ENCODE results near the gene TMEM80.

The TMEM80 gene

DNA sequence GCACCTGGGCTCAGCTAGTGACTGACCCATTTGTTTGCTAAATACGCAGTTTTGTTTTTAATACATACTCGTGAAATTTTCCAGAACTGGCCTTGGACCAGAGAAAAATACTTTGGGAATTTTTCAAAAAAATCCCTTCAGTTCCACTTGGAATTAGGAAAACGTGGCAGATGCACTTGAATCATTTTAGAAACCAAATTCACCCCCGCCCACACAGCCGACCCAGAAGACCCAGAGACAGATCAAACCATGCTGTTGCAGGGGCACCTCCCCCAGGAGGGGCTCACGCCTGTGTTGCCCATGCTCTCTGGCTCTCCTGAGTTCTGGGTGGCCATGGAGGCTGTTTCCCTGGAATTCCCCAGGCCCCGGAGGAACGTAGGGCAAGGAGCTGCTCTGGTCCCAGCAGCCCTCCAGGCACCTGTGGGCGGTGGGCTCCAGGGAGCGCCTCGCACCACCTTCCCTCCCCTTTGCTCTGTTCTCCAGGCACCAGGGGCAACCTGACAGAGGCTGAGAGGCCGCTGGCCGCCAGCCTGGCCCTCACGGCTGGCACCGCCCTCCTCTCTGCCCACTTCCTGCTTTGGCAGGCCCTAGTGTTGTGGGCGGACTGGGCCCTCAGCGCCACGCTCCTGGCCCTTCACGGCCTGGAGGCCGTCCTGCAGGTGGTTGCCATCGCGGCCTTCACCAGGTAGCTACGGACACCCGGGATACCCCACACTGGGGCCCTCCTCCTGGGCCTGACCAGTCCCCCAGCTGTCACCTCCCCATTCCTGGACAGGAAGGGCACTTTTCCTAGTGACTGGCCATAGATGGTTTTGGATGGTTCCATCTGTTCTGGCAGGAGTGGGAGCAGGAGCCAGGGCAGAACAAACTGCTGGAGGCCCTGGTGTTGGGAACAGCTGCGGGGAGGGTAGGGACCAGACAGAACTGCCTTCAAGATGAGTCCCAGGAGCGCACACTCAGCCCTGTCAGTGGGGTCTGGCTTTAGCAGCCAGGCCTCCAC lies 7.1 kb downstream of the TMEM80 start:
- no peak overlapping the region for H3K4me3 ChIP-seq (ENCODE audit: insufficient read length, low read depth)
- H3K4me1 ChIP-seq (ENCODE audit: insufficient read depth, insufficient read length) = peaks cover 18% of the 10 kb centered on the region
- no peaks in the 10 kb centered on the region for H3K9me3 ChIP-seq (ENCODE audit: insufficient read depth, low read length)
- TF ChIP-seq ZNF274 (IDR thresholded peaks at IDR 0.05; ENCODE audit: low read depth, low read length) (no peak), YY1 (IDR thresholded peaks at IDR 0.05; ENCODE audit: insufficient read depth, insufficient read length) (no peak), SUZ12 (IDR thresholded peaks at IDR 0.05; ENCODE audit: extremely low read depth, insufficient read depth, insufficient read length) (no peak)
- peaks cover 47% of the 10 kb centered on the region for H3K36me3 ChIP-seq (ENCODE audit: insufficient read depth, insufficient read length, low read length)
- H3K9ac ChIP-seq (ENCODE audit: insufficient read length, low read depth) = peak overlapping the region; percentile 27
- DNase-seq (ENCODE audit: low read depth, low spot score) = no peak
- H3K27me3 ChIP-seq (ENCODE audit: insufficient read depth, insufficient read length) = peaks cover 7% of the 10 kb centered on the region

GRCh38 chr11:703506-703905 lies 7.9 kb downstream of the TMEM80 start:
- TF ChIP-seq ZNF274 (IDR thresholded peaks at IDR 0.05; ENCODE audit: low read depth, low read length) = no peak
- peaks cover 24% of the 10 kb centered on the region for H3K4me1 ChIP-seq (ENCODE audit: insufficient read depth, insufficient read length)

DNA sequence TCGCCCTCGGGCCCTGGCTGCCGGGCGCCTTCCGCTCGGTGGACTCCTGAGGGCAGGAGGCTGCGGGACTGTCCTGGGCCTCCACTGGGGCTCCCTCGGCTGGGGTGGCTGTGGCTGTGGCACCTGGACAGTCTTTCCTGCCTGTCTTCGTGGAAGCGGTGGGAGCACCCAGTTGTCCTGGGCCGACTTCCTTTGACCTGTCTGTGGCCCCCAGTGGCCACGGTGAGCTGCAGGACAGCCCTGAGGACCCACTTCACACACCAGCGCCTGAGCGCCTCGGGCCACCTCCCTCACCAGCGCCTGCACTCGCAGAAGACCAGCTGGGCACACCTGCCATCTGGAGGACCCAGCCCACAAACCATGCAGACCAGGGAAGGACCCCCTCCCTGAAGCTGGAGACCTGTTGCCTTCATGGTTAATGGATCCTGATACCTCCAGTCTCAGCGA lies 8.6 kb downstream of the TMEM80 start:
- no peak overlapping the region for H3K9ac ChIP-seq (ENCODE audit: insufficient read length, low read depth)
- TF ChIP-seq SUZ12 (IDR thresholded peaks at IDR 0.05; ENCODE audit: extremely low read depth, insufficient read depth, insufficient read length) (no peak), ZNF274 (IDR thresholded peaks at IDR 0.05; ENCODE audit: low read depth, low read length) (no peak), YY1 (IDR thresholded peaks at IDR 0.05; ENCODE audit: insufficient read depth, insufficient read length) (no peak)
- H3K27me3 ChIP-seq (ENCODE audit: insufficient read depth, insufficient read length) = peaks cover 7% of the 10 kb centered on the region
- H3K4me1 ChIP-seq (ENCODE audit: insufficient read depth, insufficient read length) = peaks cover 29% of the 10 kb centered on the region
- no peaks in the 10 kb centered on the region for H3K9me3 ChIP-seq (ENCODE audit: insufficient read depth, low read length)
- peaks cover 50% of the 10 kb centered on the region for H3K36me3 ChIP-seq (ENCODE audit: insufficient read depth, insufficient read length, low read length)
- no peak for DNase-seq (ENCODE audit: low read depth, low spot score)
- H3K4me3 ChIP-seq (ENCODE audit: insufficient read length, low read depth) = no peak overlapping the region

More at GRCh38 chr11:703506-703905, 7.9 kb downstream of the TMEM80 start:
- H3K4me3 ChIP-seq (ENCODE audit: insufficient read length, low read depth) = no peak overlapping the region
- peaks cover 47% of the 10 kb centered on the region for H3K36me3 ChIP-seq (ENCODE audit: insufficient read depth, insufficient read length, low read length)
- no peak overlapping the region for H3K9ac ChIP-seq (ENCODE audit: insufficient read length, low read depth)
- no peak for DNase-seq (ENCODE audit: low read depth, low spot score)
- H3K9me3 ChIP-seq (ENCODE audit: insufficient read depth, low read length) = no peaks in the 10 kb centered on the region
- H3K27me3 ChIP-seq (ENCODE audit: insufficient read depth, insufficient read length) = peaks cover 7% of the 10 kb centered on the region

GRCh38 chr11:704781-705645 lies 9.4 kb downstream of the TMEM80 start:
- Histone ChIP-seq H3K4me1 (ENCODE audit: insufficient read depth, insufficient read length) (peaks cover 34% of the 10 kb centered on the region), H3K9ac (ENCODE audit: insufficient read length, low read depth) (peak overlapping the region; percentile 76), H3K27me3 (ENCODE audit: insufficient read depth, insufficient read length) (peaks cover 7% of the 10 kb centered on the region), H3K4me3 (ENCODE audit: insufficient read length, low read depth) (no peak overlapping the region), H3K36me3 (ENCODE audit: insufficient read depth, insufficient read length, low read length) (peaks cover 51% of the 10 kb centered on the region), H3K9me3 (ENCODE audit: insufficient read depth, low read length) (no peaks in the 10 kb centered on the region)
- DNase-seq (ENCODE audit: low read depth, low spot score) = no peak
- TF ChIP-seq ZNF274 (IDR thresholded peaks at IDR 0.05; ENCODE audit: low read depth, low read length) = no peak
- TF ChIP-seq YY1 (IDR thresholded peaks at IDR 0.05; ENCODE audit: insufficient read depth, insufficient read length) = no peak
- TF ChIP-seq SUZ12 (IDR thresholded peaks at IDR 0.05; ENCODE audit: extremely low read depth, insufficient read depth, insufficient read length) = no peak

DNA sequence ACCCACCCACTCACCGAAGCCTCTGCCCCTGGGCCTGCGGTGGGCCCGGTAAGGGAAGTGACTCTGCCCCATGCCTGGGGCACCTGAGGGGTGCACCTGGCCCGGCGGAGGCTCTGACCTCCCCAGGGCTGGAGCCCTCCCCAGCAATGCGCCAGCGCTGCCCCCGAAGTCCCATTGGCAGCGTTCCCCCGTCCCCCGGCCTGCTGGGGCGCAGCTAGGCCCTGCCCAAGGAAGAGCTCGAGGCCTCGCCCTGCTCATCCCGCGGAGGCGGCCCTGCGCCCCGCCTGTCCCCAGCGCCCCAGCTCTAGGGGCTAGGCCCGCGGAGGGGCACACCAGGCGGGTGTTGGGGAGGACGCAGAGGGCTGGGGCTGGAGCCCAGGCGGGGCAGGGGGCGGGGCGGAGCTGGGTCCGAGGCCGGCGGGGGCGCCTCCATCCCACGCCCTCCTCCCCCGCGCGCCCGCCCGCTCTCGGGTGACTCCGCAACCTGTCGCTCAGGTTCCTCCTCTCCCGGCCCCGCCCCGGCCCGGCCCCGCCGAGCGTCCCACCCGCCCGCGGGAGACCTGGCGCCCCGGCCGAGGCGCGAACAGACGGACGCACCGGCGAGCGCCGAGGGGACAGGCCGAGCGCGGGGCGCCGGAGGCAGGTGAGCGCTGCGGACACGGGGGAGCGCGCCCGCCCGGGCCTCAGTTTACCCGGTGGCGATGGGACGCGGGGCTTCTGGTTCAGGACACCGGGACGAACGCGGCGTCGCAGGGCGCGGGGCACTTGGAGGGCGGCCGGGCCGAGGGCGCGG lies 10.2 kb downstream of the TMEM80 start, which contains the start of gene EPS8L2:
EPS8L2 (plus strand) TSS at position 586 of the 793 bp plus-strand sequence. CDS start 3,177 bp downstream, outside the sequence.
- peak within 1 kb of the TSS; percentile 53 for H3K4me3 ChIP-seq (ENCODE audit: insufficient read length, low read depth)
- H3K36me3 ChIP-seq (ENCODE audit: insufficient read depth, insufficient read length, low read length) = peaks cover 48% of the 10 kb centered on the region
- peaks cover 7% of the 10 kb centered on the region for H3K27me3 ChIP-seq (ENCODE audit: insufficient read depth, insufficient read length)
- H3K9ac ChIP-seq (ENCODE audit: insufficient read length, low read depth) = peak within 1 kb of the TSS; percentile 90
- DNase-seq (ENCODE audit: low read depth, low spot score) = no peak
- H3K4me1 ChIP-seq (ENCODE audit: insufficient read depth, insufficient read length) = peaks cover 42% of the 10 kb centered on the region
- no peaks in the 10 kb centered on the region for H3K9me3 ChIP-seq (ENCODE audit: insufficient read depth, low read length)
- TF ChIP-seq SUZ12 (IDR thresholded peaks at IDR 0.05; ENCODE audit: extremely low read depth, insufficient read depth, insufficient read length) = no peak
- no peak for TF ChIP-seq ZNF274 (IDR thresholded peaks at IDR 0.05; ENCODE audit: low read depth, low read length)
- no peak for TF ChIP-seq YY1 (IDR thresholded peaks at IDR 0.05; ENCODE audit: insufficient read depth, insufficient read length)

DNA sequence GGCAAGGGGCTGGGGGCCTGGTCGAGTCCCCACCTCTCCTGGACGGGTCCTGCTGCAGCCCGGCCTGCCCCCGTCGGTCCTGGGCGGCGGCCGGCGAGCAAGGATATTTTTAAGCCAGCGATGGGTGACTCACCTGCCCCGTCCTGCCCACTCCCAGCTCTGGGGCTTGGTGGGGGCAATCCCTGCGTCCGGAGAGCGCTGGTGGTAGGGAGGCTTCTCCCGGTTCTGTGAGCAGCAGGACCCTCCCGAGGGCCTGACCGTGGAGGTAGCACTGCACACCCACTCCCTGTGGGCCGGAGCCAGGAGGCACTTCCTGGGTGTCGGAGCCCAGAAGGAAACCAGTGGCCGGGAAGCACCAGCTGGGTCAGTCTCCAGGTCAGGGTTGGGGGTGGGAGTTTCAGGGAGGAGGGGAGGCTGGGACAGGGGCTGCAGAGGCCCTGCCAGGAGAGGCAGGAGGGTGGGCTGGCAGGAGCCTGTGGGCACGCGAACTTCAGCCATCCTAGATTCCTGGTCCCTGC lies 10.9 kb downstream of the TMEM80 start:
- Histone ChIP-seq H3K36me3 (ENCODE audit: insufficient read depth, insufficient read length, low read length) (peaks cover 46% of the 10 kb centered on the region), H3K9me3 (ENCODE audit: insufficient read depth, low read length) (no peaks in the 10 kb centered on the region), H3K9ac (ENCODE audit: insufficient read length, low read depth) (peak overlapping the region; percentile 90), H3K4me3 (ENCODE audit: insufficient read length, low read depth) (peak overlapping the region; percentile 53), H3K4me1 (ENCODE audit: insufficient read depth, insufficient read length) (peaks cover 42% of the 10 kb centered on the region), H3K27me3 (ENCODE audit: insufficient read depth, insufficient read length) (peaks cover 7% of the 10 kb centered on the region)
- no peak for TF ChIP-seq YY1 (IDR thresholded peaks at IDR 0.05; ENCODE audit: insufficient read depth, insufficient read length)
- no peak for TF ChIP-seq SUZ12 (IDR thresholded peaks at IDR 0.05; ENCODE audit: extremely low read depth, insufficient read depth, insufficient read length)
- no peak for TF ChIP-seq ZNF274 (IDR thresholded peaks at IDR 0.05; ENCODE audit: low read depth, low read length)
- DNase-seq (ENCODE audit: low read depth, low spot score) = no peak
